Mesendoderm (in vitro differentiated cells): ENCODE data around the gene AGBL4.
A peak's percentile ranks its signal among the peaks of the same experiment; 100 is the strongest.

Experiments
- DNase-seq: peaks from one replicate; pipeline ENCODE4 v3.0.0; 2013
- H2AK5ac ChIP-seq: 2 replicates; pipeline ENCODE4 v1.6.1; 2013; ENCODE audit warnings: low read length, inconsistent platforms
- H2BK120ac ChIP-seq: 2 replicates; pipeline ENCODE4 v1.6.1; 2013; ENCODE audit warnings: low read depth, mild to moderate bottlenecking, low read length, moderate library complexity, mixed read lengths
- H2BK15ac ChIP-seq: replicated peaks from 2 replicates; pipeline ENCODE4 v1.6.1; 2013; ENCODE audit warnings: low read depth, mild to moderate bottlenecking, moderate library complexity
- H2BK5ac ChIP-seq: 2 replicates; pipeline ENCODE4 v1.6.1; 2013; ENCODE audit warnings: low read length, inconsistent platforms
- H3K18ac ChIP-seq: 2 replicates; pipeline ENCODE4 v1.6.1; 2013; ENCODE audit warnings: mild to moderate bottlenecking, low read length, mixed read lengths
- H3K23ac ChIP-seq: one replicate; pipeline ENCODE4 v1.6.1; 2013; ENCODE audit warnings: low read length
- H3K27ac ChIP-seq: 2 replicates; pipeline ENCODE4 v1.5.1; 2013; ENCODE audit warnings: low read depth, mild to moderate bottlenecking, inconsistent platforms, low read length, moderate library complexity
- H3K27me3 ChIP-seq: 2 replicates; pipeline ENCODE4 v1.6.1; 2013; ENCODE audit warnings: low read length, control low read depth, mild to moderate bottlenecking, inconsistent platforms; ENCODE audit not compliant: insufficient read depth, poor library complexity
- H3K36me3 ChIP-seq: 2 replicates; pipeline ENCODE4 v1.6.1; 2013; ENCODE audit warnings: low read length, inconsistent platforms; ENCODE audit not compliant: control insufficient read depth, insufficient read depth
- H3K4ac ChIP-seq: one replicate; pipeline ENCODE4 v1.6.1; 2013; ENCODE audit warnings: low read depth, mild to moderate bottlenecking, low read length, moderate library complexity
- H3K4me1 ChIP-seq: 2 replicates; pipeline ENCODE4 v1.6.1; 2013; ENCODE audit warnings: low read depth, low read length, inconsistent platforms; ENCODE audit not compliant: control insufficient read depth
- H3K4me2 ChIP-seq: 2 replicates; pipeline ENCODE4 v1.6.1; 2013; ENCODE audit warnings: low read length
- H3K4me3 ChIP-seq: 2 replicates; pipeline ENCODE4 v1.5.1; 2013; ENCODE audit warnings: mild to moderate bottlenecking, low read length
- H3K56ac ChIP-seq: one replicate; pipeline ENCODE4 v1.6.1; 2013; ENCODE audit warnings: low read length
- H3K79me1 ChIP-seq: 2 replicates; pipeline ENCODE4 v1.6.1; 2013; ENCODE audit warnings: low read length, inconsistent platforms
- H3K79me2 ChIP-seq: 2 replicates; pipeline ENCODE4 v1.6.1; 2013; ENCODE audit warnings: mild to moderate bottlenecking, low read length; ENCODE audit not compliant: control insufficient read depth, insufficient read depth
- H3K9ac ChIP-seq: 2 replicates; pipeline ENCODE4 v1.6.1; 2013; ENCODE audit warnings: low read length, inconsistent platforms
- H4K5ac ChIP-seq: one replicate; pipeline ENCODE4 v1.6.1; 2013; ENCODE audit warnings: low read length
- H4K8ac ChIP-seq: one replicate; pipeline ENCODE4 v1.6.1; 2013; ENCODE audit warnings: low read depth, mild to moderate bottlenecking, control low read depth, low read length, moderate library complexity
- WGBS: extraction: QIAGEN DNeasy Blood & Tissue Kit; methylation state at CpG from one replicate; pipeline ENCODE4 v1.1.7; 2013; ENCODE audit warnings: low lambda C conversion rate, missing lambda C conversion rate; ENCODE audit not compliant: insufficient coverage; ENCODE audit errors: extremely low coverage; 5-methylcytosine and 5-hydroxymethylcytosine counted together

The AGBL4 gene

DNA sequence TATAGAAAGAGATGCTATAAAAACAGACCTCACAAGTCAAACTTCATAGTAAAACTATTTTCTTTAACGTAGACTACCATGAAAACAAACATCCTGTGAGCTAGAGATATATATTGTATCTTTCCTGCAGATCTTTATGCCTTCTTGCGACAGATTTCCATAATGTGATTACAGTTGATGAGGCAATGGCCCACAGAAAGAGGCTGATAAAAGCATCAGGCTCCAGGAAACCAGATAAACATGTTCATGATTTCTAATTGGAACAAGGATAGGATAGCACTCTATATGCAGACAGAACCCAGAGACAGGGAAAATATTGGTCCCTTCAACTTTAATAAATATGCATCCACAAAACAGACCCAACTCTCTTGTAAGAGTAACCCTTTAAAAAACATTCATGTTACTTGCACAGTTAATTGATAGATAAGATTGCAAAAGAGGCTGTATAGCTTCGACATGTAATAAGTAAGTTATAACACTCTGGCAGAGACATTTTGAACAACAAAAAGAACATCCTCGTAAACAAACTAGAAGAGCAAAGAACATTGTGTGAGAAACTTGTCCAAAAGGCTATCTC is 329.4 kb downstream of the AGBL4 start:
- Histone ChIP-seq H4K8ac (no peak overlapping the region), H3K56ac (no peak overlapping the region), H3K4me2 (no peak overlapping the region), H2BK120ac (no peak overlapping the region), H3K18ac (no peak overlapping the region), H2BK5ac (no peak overlapping the region), H4K5ac (no peak overlapping the region), H3K79me1 (no peaks in the 10 kb centered on the region), H3K36me3 (no peaks in the 10 kb centered on the region), H3K4ac (no peak overlapping the region), H3K79me2 (no peaks in the 10 kb centered on the region), H3K27me3 (no peaks in the 10 kb centered on the region), H3K23ac (no peak overlapping the region), H3K4me3 (no peak overlapping the region), H2AK5ac (no peak overlapping the region), H3K27ac (no peak overlapping the region), H2BK15ac (no peak overlapping the region), H3K9ac (no peak overlapping the region), H3K4me1 (no peaks in the 10 kb centered on the region)
- no CpG with 5 or more reads among the region's 4 CpGs for WGBS
- DNase-seq, result no peak

DNA sequence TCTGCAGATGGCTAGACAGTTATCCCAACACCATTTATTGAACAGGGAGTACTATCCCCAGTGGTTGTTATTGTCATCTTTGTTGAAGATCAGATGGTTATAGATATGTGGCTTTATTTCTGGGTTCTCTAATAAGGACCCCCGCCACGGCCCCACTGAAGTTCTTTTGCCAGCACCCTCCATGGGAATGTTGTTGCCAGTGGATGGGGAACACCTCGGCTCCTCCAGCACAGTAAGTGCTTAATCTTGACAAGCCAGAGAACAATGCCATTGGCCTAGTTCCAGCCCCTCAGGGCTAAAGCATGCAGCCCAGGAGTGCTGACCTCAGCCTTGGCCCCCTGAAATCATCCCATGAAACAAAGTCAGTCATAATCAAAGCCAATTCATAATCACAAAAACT is 337.6 kb downstream of the AGBL4 start:
- Histone ChIP-seq H2BK5ac (no peak overlapping the region), H3K4me3 (no peak overlapping the region), H3K9ac (no peak overlapping the region), H3K79me1 (no peaks in the 10 kb centered on the region), H3K4me1 (no peaks in the 10 kb centered on the region), H3K4me2 (no peak overlapping the region), H3K36me3 (no peaks in the 10 kb centered on the region), H3K18ac (no peak overlapping the region), H4K8ac (no peak overlapping the region), H3K56ac (no peak overlapping the region), H4K5ac (no peak overlapping the region), H3K79me2 (no peaks in the 10 kb centered on the region), H2AK5ac (no peak overlapping the region), H3K4ac (no peak overlapping the region), H3K23ac (no peak overlapping the region), H3K27me3 (no peaks in the 10 kb centered on the region), H2BK15ac (no peak overlapping the region), H3K27ac (no peak overlapping the region), H2BK120ac (no peak overlapping the region)
- peak; percentile 0 for DNase-seq
- WGBS, result no CpG with 5 or more reads among the region's 3 CpGs

GRCh38 chr1:49677706-49678105 is 346.0 kb downstream of the AGBL4 start:
- WGBS, result no CpG with 5 or more reads among the region's 2 CpGs
- H3K4me1 ChIP-seq, result no peaks in the 10 kb centered on the region
- no peak overlapping the region for H3K23ac ChIP-seq
- no peak overlapping the region for H2BK15ac ChIP-seq
- H2BK120ac ChIP-seq, result no peak overlapping the region
- no peak overlapping the region for H3K4me2 ChIP-seq
- H3K4ac ChIP-seq, result no peak overlapping the region
- H3K27ac ChIP-seq, result no peak overlapping the region
- H4K8ac ChIP-seq, result no peak overlapping the region
- H3K4me3 ChIP-seq, result no peak overlapping the region
- no peak overlapping the region for H2BK5ac ChIP-seq
- H3K18ac ChIP-seq, result no peak overlapping the region
- no peaks in the 10 kb centered on the region for H3K79me2 ChIP-seq
- H3K27me3 ChIP-seq, result no peaks in the 10 kb centered on the region
- no peaks in the 10 kb centered on the region for H3K36me3 ChIP-seq
- no peak overlapping the region for H3K56ac ChIP-seq
- no peak overlapping the region for H4K5ac ChIP-seq
- H2AK5ac ChIP-seq, result no peak overlapping the region
- DNase-seq, result no peak
- H3K9ac ChIP-seq, result no peak overlapping the region
- H3K79me1 ChIP-seq, result no peaks in the 10 kb centered on the region

DNA sequence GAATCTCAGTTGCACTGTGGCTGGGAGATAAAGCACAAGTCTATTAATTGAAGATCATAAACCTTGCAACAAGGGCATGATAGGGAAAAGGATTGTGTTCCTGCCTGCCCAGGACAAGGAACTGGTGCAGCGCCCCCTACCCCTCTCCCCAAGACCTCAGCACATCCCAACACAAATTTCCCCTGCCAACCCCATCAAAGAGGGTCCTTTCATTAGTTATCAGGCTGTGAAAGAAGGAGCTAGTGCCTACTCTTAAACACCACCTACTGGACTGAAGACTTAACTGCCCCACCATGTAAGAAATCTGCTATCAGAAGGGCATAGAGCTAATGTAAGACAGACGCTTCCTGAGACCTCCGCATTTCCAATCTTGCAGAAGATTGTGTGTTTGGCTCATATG is 372.6 kb downstream of the AGBL4 start:
- no peak overlapping the region for H3K23ac ChIP-seq
- no peak overlapping the region for H3K9ac ChIP-seq
- H3K79me2 ChIP-seq, result no peaks in the 10 kb centered on the region
- no peak overlapping the region for H3K27ac ChIP-seq
- H3K4me3 ChIP-seq, result no peak overlapping the region
- no peak overlapping the region for H3K4me2 ChIP-seq
- no peak overlapping the region for H3K18ac ChIP-seq
- no peaks in the 10 kb centered on the region for H3K4me1 ChIP-seq
- WGBS, result no CpG with 5 or more reads among the region's 3 CpGs
- H2AK5ac ChIP-seq, result no peak overlapping the region
- H3K79me1 ChIP-seq, result no peaks in the 10 kb centered on the region
- no peaks in the 10 kb centered on the region for H3K27me3 ChIP-seq
- peak; percentile 11 for DNase-seq
- no peak overlapping the region for H4K8ac ChIP-seq
- no peak overlapping the region for H2BK5ac ChIP-seq
- no peak overlapping the region for H3K56ac ChIP-seq
- no peak overlapping the region for H3K4ac ChIP-seq
- H2BK120ac ChIP-seq, result no peak overlapping the region
- no peak overlapping the region for H2BK15ac ChIP-seq
- no peak overlapping the region for H4K5ac ChIP-seq
- H3K36me3 ChIP-seq, result no peaks in the 10 kb centered on the region

- Histone ChIP-seq H2BK5ac (no peak overlapping the region), H3K27me3 (no peaks in the 10 kb centered on the region), H3K4me3 (no peak overlapping the region), H3K36me3 (no peaks in the 10 kb centered on the region), H3K23ac (no peak overlapping the region), H3K4me2 (no peak overlapping the region), H3K79me2 (no peaks in the 10 kb centered on the region), H3K18ac (no peak overlapping the region), H4K5ac (no peak overlapping the region), H3K9ac (no peak overlapping the region), H3K56ac (no peak overlapping the region), H3K4ac (no peak overlapping the region), H3K27ac (no peak overlapping the region), H2BK120ac (no peak overlapping the region), H2BK15ac (no peak overlapping the region), H4K8ac (no peak overlapping the region), H2AK5ac (no peak overlapping the region), H3K79me1 (no peaks in the 10 kb centered on the region), H3K4me1 (no peaks in the 10 kb centered on the region)
- DNase-seq, result no peak
- WGBS, result no CpG with 5 or more reads among the region's 2 CpGs
These were observed 393.6 kb downstream of the AGBL4 start for GRCh38 chr1:49630156-49630555.

GRCh38 chr1:49627781-49628180 is 396.0 kb downstream of the AGBL4 start:
- Histone ChIP-seq H3K4me2 (no peak overlapping the region), H2AK5ac (no peak overlapping the region), H3K27me3 (no peaks in the 10 kb centered on the region), H3K23ac (no peak overlapping the region), H4K5ac (no peak overlapping the region), H3K79me1 (no peaks in the 10 kb centered on the region), H4K8ac (no peak overlapping the region), H2BK15ac (no peak overlapping the region), H3K9ac (no peak overlapping the region), H3K27ac (no peak overlapping the region), H3K36me3 (no peaks in the 10 kb centered on the region), H3K4me1 (no peaks in the 10 kb centered on the region), H2BK5ac (no peak overlapping the region), H3K4ac (no peak overlapping the region), H3K4me3 (no peak overlapping the region), H3K56ac (no peak overlapping the region), H3K79me2 (no peaks in the 10 kb centered on the region), H2BK120ac (no peak overlapping the region), H3K18ac (no peak overlapping the region)
- no peak for DNase-seq
- no CpG with 5 or more reads among the region's 3 CpGs for WGBS
